Loucy (cell line): ENCODE data around the gene TRIM29.

Source experiments
- CTCF ChIP-seq: fragments of 200-600 bp; sonication (generic); conservative IDR thresholded peaks from 2 replicates; pipeline ENCODE4 v1.5.1; 2014; ENCODE audit warnings: mild to moderate bottlenecking, antibody characterized with exemption, low read length
- EZH2phosphoT487 ChIP-seq: fragments of 200-600 bp; IDR thresholded peaks from 2 replicates; pipeline ENCODE4 v1.6.1; 2018; ENCODE audit warnings: antibody characterized with exemption, mild to moderate bottlenecking, moderate library complexity, borderline replicate concordance

DNA sequence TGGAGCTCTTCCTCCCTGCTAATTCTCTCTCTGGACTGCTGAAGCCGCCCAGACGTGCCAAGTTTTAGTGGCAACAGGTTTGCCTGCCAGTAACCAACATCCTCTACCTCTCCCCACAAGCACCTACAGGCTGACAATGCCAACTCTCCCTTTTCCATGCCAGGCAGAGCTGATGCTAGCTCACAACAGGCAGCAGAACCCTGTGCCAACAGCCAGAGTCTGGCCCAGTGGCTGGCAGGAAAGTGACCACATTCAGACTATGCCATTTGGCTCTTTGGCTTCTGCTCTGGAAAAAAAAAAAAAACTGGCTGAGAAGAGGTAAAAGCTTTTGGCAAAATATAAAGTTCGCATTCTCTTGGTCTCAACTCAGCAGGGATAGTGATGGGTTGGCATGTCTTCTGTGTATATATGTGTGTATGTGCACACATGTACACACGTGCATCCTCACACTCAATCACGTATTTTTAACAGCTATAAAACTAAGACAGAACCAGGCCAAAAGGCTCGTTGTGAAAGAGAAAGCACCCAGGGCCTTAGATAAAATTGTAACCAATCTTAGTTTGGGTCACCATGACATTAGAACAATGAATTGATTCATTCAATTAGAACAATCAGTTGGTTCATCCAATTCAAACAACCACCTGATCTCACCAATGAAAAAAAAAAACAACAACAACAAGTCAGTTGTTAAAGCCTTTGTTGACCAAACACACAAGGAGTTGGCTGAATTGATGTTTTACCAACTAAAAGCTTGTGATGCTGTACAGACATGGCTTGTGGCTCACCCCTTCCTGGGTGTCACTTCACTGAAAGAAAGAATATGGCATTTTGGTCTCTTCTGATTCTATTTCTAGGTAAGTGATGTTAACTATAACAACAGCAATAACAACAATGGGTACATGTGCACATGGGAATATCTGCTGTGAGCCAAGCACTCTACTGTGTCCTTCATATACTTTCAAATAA lies 48.6 kb downstream of the TRIM29 start:
- TF ChIP-seq CTCF (no peak), EZH2phosphoT487 (no peak)
